RWPE2 (cell line): ENCODE data around the gene ANKRD16.
A peak's percentile ranks its signal among the peaks of the same experiment; 100 is the strongest.

Experiments
- ATAC-seq: fragments of 200-7000 bp; cut with Tn5 transposase; 3 replicates; pipeline ENCODE4 v1.9.1; 2021; ENCODE audit warnings: low read depth
- DNase-seq: peaks from one replicate; pipeline ENCODE4 v3.0.0-alpha.2; 2020; ENCODE audit warnings: low spot score
- H3K27ac ChIP-seq: fragments of 450-650 bp; 2 replicates; pipeline ENCODE4 v1.5.1; 2017; ENCODE audit warnings: mild to moderate bottlenecking; ENCODE audit not compliant: poor library complexity, severe bottlenecking
- H3K27me3 ChIP-seq: fragments of 250-450 bp; sonication (Bioruptor Pico); 2 replicates; pipeline ENCODE4 v1.5.1; 2021; ENCODE audit warnings: mild to moderate bottlenecking, moderate library complexity; ENCODE audit not compliant: insufficient read depth, poor library complexity, severe bottlenecking
- H3K36me3 ChIP-seq: fragments of 250-450 bp; sonication (Bioruptor Pico); 2 replicates; pipeline ENCODE4 v1.5.1; 2020; ENCODE audit warnings: low read depth, mild to moderate bottlenecking, moderate library complexity
- H3K4me1 ChIP-seq: fragments of 250-450 bp; sonication (Bioruptor Pico); 2 replicates; pipeline ENCODE4 v1.5.1; 2021; ENCODE audit warnings: mild to moderate bottlenecking, moderate library complexity; ENCODE audit not compliant: insufficient read depth, poor library complexity, severe bottlenecking
- H3K4me3 ChIP-seq: fragments of 250-450 bp; sonication (Bioruptor Pico); 2 replicates; pipeline ENCODE4 v1.5.1; 2021; ENCODE audit warnings: mild to moderate bottlenecking, moderate library complexity; ENCODE audit not compliant: severe bottlenecking
- H3K9me3 ChIP-seq: fragments of 250-450 bp; sonication (Bioruptor Pico); 2 replicates; pipeline ENCODE4 v1.5.1; 2021; ENCODE audit warnings: mild to moderate bottlenecking, moderate library complexity; ENCODE audit not compliant: severe bottlenecking
- CTCF ChIP-seq: fragments of 450-650 bp; IDR thresholded peaks from one replicate; pipeline ENCODE4 v1.5.1; 2017; ENCODE audit warnings: mild to moderate bottlenecking, moderate library complexity; ENCODE audit not compliant: poor library complexity, severe bottlenecking

Gene ANKRD16

GRCh38 chr10:5816170-5816569, 73.5 kb downstream of the ANKRD16 start:
- no peak for ATAC-seq
- H3K9me3 ChIP-seq, result no peaks in the 10 kb centered on the region

GRCh38 chr10:5814110-5815107, 75.3 kb downstream of the ANKRD16 start:
- no peaks in the 10 kb centered on the region; the same call in 1 of the 2 replicates for H3K36me3 ChIP-seq
- no peak for DNase-seq
- no peak; the same call in 2 of the 3 replicates for ATAC-seq
- no peaks in the 10 kb centered on the region for H3K27me3 ChIP-seq
- peaks cover 16% of the 10 kb centered on the region for H3K4me1 ChIP-seq
- H3K27ac ChIP-seq, result peak overlapping the region; percentile 81
- H3K4me3 ChIP-seq, result peak overlapping the region; percentile 72
- TF ChIP-seq CTCF, result no peak
- H3K9me3 ChIP-seq, result no peaks in the 10 kb centered on the region

More at GRCh38 chr10:5816170-5816569, 73.5 kb downstream of the ANKRD16 start:
- Histone ChIP-seq H3K36me3 (no peaks in the 10 kb centered on the region; the same call in 1 of the 2 replicates), H3K4me3 (no peak overlapping the region), H3K4me1 (peaks cover 6% of the 10 kb centered on the region), H3K27ac (no peak overlapping the region), H3K27me3 (no peaks in the 10 kb centered on the region)
- no peak for DNase-seq
- no peak for TF ChIP-seq CTCF

- H3K4me1 ChIP-seq, result peaks cover 16% of the 10 kb centered on the region
- ATAC-seq, result peak; percentile 87
- TF ChIP-seq CTCF, result no peak
These were observed 76.2 kb downstream of the ANKRD16 start, which contains the start of gene GDI2 for GRCh38 chr10:5813341-5814109. Gene GDI2 (minus strand): TSS chr10:5813434. CDS start chr10:5813258, 176 bp downstream.

GRCh38 chr10:5813091-5813340, 76.7 kb downstream of the ANKRD16 start:
- ATAC-seq (peak; percentile 44), DNase-seq (no peak)
- Histone ChIP-seq H3K4me3 (peak overlapping the region; percentile 72), H3K9me3 (no peaks in the 10 kb centered on the region), H3K27me3 (no peaks in the 10 kb centered on the region), H3K27ac (peak overlapping the region; percentile 81), H3K4me1 (peaks cover 16% of the 10 kb centered on the region), H3K36me3 (peaks cover 4% of the 10 kb centered on the region; the same call in 1 of the 2 replicates)
- TF ChIP-seq CTCF, result no peak

More at GRCh38 chr10:5813341-5814109, 76.2 kb downstream of the ANKRD16 start, which contains the start of gene GDI2:
- peak within 1 kb of the TSS; percentile 72 for H3K4me3 ChIP-seq
- DNase-seq, result peak; percentile 88
- no peaks in the 10 kb centered on the region for H3K27me3 ChIP-seq
- no peaks in the 10 kb centered on the region; the same call in 1 of the 2 replicates for H3K36me3 ChIP-seq
- H3K9me3 ChIP-seq, result no peaks in the 10 kb centered on the region
- H3K27ac ChIP-seq, result peak within 1 kb of the TSS; percentile 81
